Measurements from ENCODE around the gene MAML2. TPM values are rescaled to one million over a fixed set of nuclear protein-coding genes. Genes with fewer than 3 reads are reported as not detected.

Gene MAML2
- total and polyA plus RNA-seq, 2 of the 13 experiments (the other 11 are each of a cell fraction or from before 2014, with no cell fraction given): 2.3 to 25.9 TPM

GRCh38 chr11:96173422-96173821 is 169.6 kb downstream of the MAML2 start:
- DNase-seq (ENCODE audit: low spot score): no peak
- ChIA-PET POLR2A (no interaction called here), CTCF (ENCODE audit: low intra/inter-chr PET ratio, low total read pairs) (no interaction called here)
- no peak for FAIRE-seq
- no peak overlapping the region for H3K27ac ChIP-seq (ENCODE audit: extremely low read length, insufficient read depth, low read length)
- H3K4me3 ChIP-seq (replicated peaks in 1 of 3; ENCODE audit: insufficient read depth in 1 of 3, low read depth in 2 of 3, low read length in 3 of 3): no peak overlapping the region
- WGBS (ENCODE audit: low lambda C conversion rate): 96% methylated on average over 7 of the region's 7 CpGs
- no peaks in the 10 kb centered on the region for H4K20me1 ChIP-seq (ENCODE audit: insufficient read depth, low read length)
- H3K79me2 ChIP-seq (ENCODE audit: insufficient read depth, low read length): no peaks in the 10 kb centered on the region
- H2AFZ ChIP-seq (ENCODE audit: low read length): no peak overlapping the region
- H3K36me3 ChIP-seq (replicated peaks in 1 of 2; ENCODE audit: control insufficient read depth in 1 of 2, insufficient read depth in 2 of 2, low read length in 2 of 2): peaks cover 0 to 8% of the 10 kb centered on the region in 2 experiments; a peak in 3 of 5 replicates
- H3K9ac ChIP-seq (ENCODE audit: insufficient read depth, low read depth, low read length): no peak overlapping the region
- no peak for ATAC-seq
- TF ChIP-seq PHF21A (CRISPR knock-in tag; IDR thresholded peaks at IDR 0.05) (no peak), THAP9 (CRISPR knock-in tag; IDR thresholded peaks at IDR 0.05; ENCODE audit: borderline replicate concordance) (no peak), NKX3-1 (CRISPR knock-in tag; IDR thresholded peaks at IDR 0.05) (no peak), NR2F1 (CRISPR knock-in tag; IDR thresholded peaks at IDR 0.05) (no peak), ZBED4 (CRISPR knock-in tag; IDR thresholded peaks at IDR 0.05; ENCODE audit: borderline replicate concordance) (no peak), BATF2 (CRISPR knock-in tag; IDR thresholded peaks at IDR 0.05) (no peak), ZNF232 (CRISPR knock-in tag; IDR thresholded peaks at IDR 0.05; ENCODE audit: borderline replicate concordance) (no peak), ZNF672 (CRISPR knock-in tag; IDR thresholded peaks at IDR 0.05) (no peak), FOSL1 (CRISPR knock-in tag; IDR thresholded peaks at IDR 0.05; ENCODE audit: borderline replicate concordance) (no peak)
- no peak overlapping the region for H3K4me2 ChIP-seq (ENCODE audit: low read depth, low read length)
- H3K27me3 ChIP-seq (ENCODE audit: control insufficient read depth in 1 of 2, insufficient read depth in 2 of 2, low read length in 2 of 2): no peaks in the 10 kb centered on the region
- in situ Hi-C loops (cut with HindIII; ENCODE audit: extremely low pct_ligation_motif_present, low pct_unique_long_range_greater_than_20kb) (no loop called here), intact Hi-C loops (cut with micrococcal nuclease; ENCODE audit: unreplicated experiment) (no loop called here)
- H3K4me1 ChIP-seq (ENCODE audit: insufficient read depth, low read length): no peaks in the 10 kb centered on the region
- no peaks in the 10 kb centered on the region for H3K9me3 ChIP-seq (ENCODE audit: low read length)
- no TSS peak for BruUV-seq (replicated peaks)
